ENCODE data around the gene JAZF1. TPM values are rescaled to one million over a fixed set of nuclear protein-coding genes. Genes with fewer than 3 reads are reported as not detected.

The JAZF1 gene
- total RNA-seq, 2 experiments from 2014 or later: 3.3 to 4.0 TPM

DNA sequence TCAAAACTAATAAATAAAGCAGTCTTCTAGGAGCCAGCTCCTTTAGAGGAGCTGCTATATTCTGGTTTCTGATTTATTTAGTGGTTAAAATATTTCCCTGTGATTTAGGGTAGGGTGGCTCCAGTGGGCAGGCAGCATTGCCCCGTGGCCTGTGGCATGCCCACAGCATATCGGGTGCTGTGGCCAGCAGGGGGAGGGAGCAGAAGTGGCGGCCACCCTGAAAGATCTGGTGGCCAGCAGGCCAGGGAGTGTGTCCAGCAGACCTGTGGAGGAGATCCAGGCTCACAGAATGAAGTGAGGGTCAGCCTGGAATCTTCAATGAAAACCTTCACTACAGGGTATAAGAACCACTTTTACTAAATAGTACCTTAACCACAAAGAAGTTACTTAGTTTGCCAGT is 251.5 kb downstream of the JAZF1 start:
- TF ChIP-seq, protein P1, sequence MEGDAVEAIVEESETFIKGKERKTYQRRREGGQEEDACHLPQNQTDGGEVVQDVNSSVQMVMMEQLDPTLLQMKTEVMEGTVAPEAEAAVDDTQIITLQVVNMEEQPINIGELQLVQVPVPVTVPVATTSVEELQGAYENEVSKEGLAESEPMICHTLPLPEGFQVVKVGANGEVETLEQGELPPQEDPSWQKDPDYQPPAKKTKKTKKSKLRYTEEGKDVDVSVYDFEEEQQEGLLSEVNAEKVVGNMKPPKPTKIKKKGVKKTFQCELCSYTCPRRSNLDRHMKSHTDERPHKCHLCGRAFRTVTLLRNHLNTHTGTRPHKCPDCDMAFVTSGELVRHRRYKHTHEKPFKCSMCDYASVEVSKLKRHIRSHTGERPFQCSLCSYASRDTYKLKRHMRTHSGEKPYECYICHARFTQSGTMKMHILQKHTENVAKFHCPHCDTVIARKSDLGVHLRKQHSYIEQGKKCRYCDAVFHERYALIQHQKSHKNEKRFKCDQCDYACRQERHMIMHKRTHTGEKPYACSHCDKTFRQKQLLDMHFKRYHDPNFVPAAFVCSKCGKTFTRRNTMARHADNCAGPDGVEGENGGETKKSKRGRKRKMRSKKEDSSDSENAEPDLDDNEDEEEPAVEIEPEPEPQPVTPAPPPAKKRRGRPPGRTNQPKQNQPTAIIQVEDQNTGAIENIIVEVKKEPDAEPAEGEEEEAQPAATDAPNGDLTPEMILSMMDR (IDR thresholded peaks at IDR 0.05): no peak
- H3K36me3 Mint-ChIP-seq (ENCODE audit: low read depth): no peaks in the 10 kb centered on the region
- H3K27me3 Mint-ChIP-seq: no peaks in the 10 kb centered on the region
- H3K9me3 Mint-ChIP-seq: no peaks in the 10 kb centered on the region
- ChIA-PET CTCF (interaction anchor here (1.8 kb wide), 1 partner anchor 10 kb away, joined by 6 read pairs; no protein-coding TSS in a partner anchor), POLR2A (no interaction called here)
- no peak overlapping the region for H3K27ac Mint-ChIP-seq
- DNase-seq (no peak), ATAC-seq (no peak)
- intact Hi-C loops (cut with micrococcal nuclease): loop anchor here (10.0 kb wide), 1 partner anchor 724 kb away; the partner anchor contains the start of gene HOXA13
- peaks cover 7% of the 10 kb centered on the region for H3K4me1 Mint-ChIP-seq (ENCODE audit: low read depth)
- no peak overlapping the region for H3K4me3 Mint-ChIP-seq

DNA sequence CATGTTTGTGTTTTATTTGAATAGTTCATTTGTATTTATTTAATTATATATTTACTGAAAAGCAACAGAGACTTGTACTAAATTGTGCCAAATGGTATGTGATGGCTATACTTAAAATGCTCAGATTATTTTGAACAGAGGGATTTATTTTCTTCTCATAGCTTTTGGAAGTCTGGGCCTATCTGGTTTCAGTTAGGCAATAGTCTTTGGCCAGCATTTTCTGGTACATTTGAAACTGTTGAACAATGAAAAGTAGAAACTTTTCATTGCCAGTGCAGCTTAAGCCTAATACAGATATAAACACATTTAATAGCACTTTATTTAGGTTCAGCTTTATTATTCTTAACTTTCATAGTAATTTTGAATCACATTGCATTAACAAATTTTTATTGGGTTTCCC is 252.6 kb downstream of the JAZF1 start:
- ChIA-PET POLR2A (no interaction called here), CTCF (interaction anchor here (1.8 kb wide), 1 partner anchor 8 kb away, joined by 6 read pairs; no protein-coding TSS in a partner anchor)
- no peak overlapping the region for H3K4me3 Mint-ChIP-seq
- intact Hi-C loops (cut with micrococcal nuclease): loop anchor here (10.0 kb wide), 1 partner anchor 723 kb away; the partner anchor contains the start of gene HOXA13
- no peaks in the 10 kb centered on the region for H3K36me3 Mint-ChIP-seq (ENCODE audit: low read depth)
- DNase-seq (no peak), ATAC-seq (no peak)
- peaks cover 7% of the 10 kb centered on the region for H3K4me1 Mint-ChIP-seq (ENCODE audit: low read depth)
- H3K27ac Mint-ChIP-seq: no peak overlapping the region
- H3K9me3 Mint-ChIP-seq: no peaks in the 10 kb centered on the region
- TF ChIP-seq, protein P1 (IDR thresholded peaks at IDR 0.05): no peak
- no peaks in the 10 kb centered on the region for H3K27me3 Mint-ChIP-seq

DNA sequence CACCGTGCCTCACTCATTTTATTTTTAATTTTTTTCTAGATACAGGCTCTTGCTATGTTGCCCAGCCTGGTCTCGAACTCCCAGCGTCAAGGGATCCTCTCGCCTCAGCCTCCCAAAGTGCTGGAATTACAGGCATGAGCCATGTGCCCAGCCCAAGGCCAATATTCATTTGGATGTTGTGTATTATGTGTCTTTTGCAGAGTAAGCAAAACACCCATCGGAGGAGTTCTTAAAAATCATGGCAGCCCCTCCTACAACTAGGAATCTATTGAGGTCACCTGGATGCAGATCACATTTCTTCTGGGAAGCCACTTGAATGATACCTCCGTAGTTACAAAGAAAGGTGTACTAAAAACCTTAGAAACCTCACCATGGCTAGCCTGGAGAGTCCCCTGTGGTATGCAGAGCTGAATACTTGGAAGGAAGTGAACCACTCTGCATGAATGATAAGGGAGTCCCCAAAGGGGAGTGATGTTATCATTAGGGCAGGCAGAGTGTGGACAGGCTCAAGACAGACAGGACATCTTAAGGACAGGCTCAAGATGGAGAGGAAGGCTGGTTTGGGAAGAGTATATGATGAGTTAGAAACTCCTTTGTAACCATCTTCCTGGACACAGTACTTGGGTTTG is 254.9 kb downstream of the JAZF1 start:
- TF ChIP-seq, protein P1 (IDR thresholded peaks at IDR 0.05): no peak
- ChIA-PET POLR2A (no interaction called here), CTCF (interaction anchor here (1.0 to 1.5 kb wide), 5 partner anchors 8 to 730 kb away, joined by 3 to 4 read pairs (median 4); no protein-coding TSS in a partner anchor)
- H3K9me3 Mint-ChIP-seq: no peaks in the 10 kb centered on the region
- no peak overlapping the region for H3K27ac Mint-ChIP-seq
- H3K4me3 Mint-ChIP-seq: no peak overlapping the region
- H3K27me3 Mint-ChIP-seq: no peaks in the 10 kb centered on the region
- H3K4me1 Mint-ChIP-seq (ENCODE audit: low read depth): peaks cover 7% of the 10 kb centered on the region
- DNase-seq (peak; percentile 34), ATAC-seq (peak; percentile 64)
- intact Hi-C loops (cut with micrococcal nuclease): loop anchor here (10.0 kb wide), 1 partner anchor 721 kb away; the partner anchor contains the start of gene HOXA13
- H3K36me3 Mint-ChIP-seq (ENCODE audit: low read depth): no peaks in the 10 kb centered on the region

DNA sequence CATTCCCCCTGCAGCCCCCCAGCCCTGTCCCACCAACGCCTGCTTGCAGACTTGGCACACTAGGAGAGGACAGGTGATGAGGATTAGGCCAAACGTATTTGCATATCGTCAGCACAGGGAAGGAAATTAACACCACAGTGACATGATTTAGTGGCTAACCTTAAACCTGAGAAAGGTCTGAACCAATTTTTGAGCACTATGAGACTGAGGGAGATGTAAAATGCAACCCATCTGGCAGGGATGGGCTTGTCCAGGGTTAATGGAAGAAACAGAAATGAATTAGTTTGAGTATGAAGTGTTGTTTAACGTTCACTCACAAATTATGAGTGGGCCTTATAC is 257.0 kb downstream of the JAZF1 start:
- Mint-ChIP-seq H3K27me3 (no peaks in the 10 kb centered on the region), H3K4me3 (no peak overlapping the region), H3K4me1 (ENCODE audit: low read depth) (peaks cover 7% of the 10 kb centered on the region), H3K36me3 (ENCODE audit: low read depth) (no peaks in the 10 kb centered on the region), H3K27ac (no peak overlapping the region), H3K9me3 (no peaks in the 10 kb centered on the region)
- no peak for ATAC-seq
- ChIA-PET CTCF (interaction anchor here (1.5 kb wide), 1 partner anchor 97 kb away, joined by 3 read pairs; no protein-coding TSS in a partner anchor), POLR2A (no interaction called here)
- no peak for DNase-seq
- intact Hi-C loops (cut with micrococcal nuclease): loop anchor here (10.0 kb wide), 1 partner anchor 719 kb away; the partner anchor contains the start of gene HOXA13
- TF ChIP-seq, protein P1 (IDR thresholded peaks at IDR 0.05): no peak

Data from activated CD8-positive, alpha-beta T cell treated with anti-CD3 and anti-CD28 coated beads for 36 hours (primary cell).